NCI-H345 treated with DMSO at 0.1 percent for 48 hours (cell line): ENCODE measurements around the gene B4GALNT3.

Source experiments
- DNase-seq: peaks from one replicate; lab custom pipeline; 2025; ENCODE audit not compliant: unreplicated experiment; lab: John Stamatoyannopoulos, UW

B4GALNT3 gene

GRCh38 chr12:538731-539539, 79.2 kb downstream of the B4GALNT3 start:
- DNase-seq = no peak

GRCh38 chr12:539540-540310, 80.0 kb downstream of the B4GALNT3 start:
- no peak for DNase-seq

- no peak for DNase-seq
These were observed 82.1 kb downstream of the B4GALNT3 start for GRCh38 chr12:541676-542324.

GRCh38 chr12:542395-543113, 82.8 kb downstream of the B4GALNT3 start:
- DNase-seq = no peak

GRCh38 chr12:543114-543451, 83.3 kb downstream of the B4GALNT3 start:
- DNase-seq = no peak

- DNase-seq = no peak
These were observed 84.4 kb downstream of the B4GALNT3 start for GRCh38 chr12:544142-544541.

- no peak for DNase-seq
These were observed 85.3 kb downstream of the B4GALNT3 start for GRCh38 chr12:544941-545635.

- no peak for DNase-seq
These were observed 86.1 kb downstream of the B4GALNT3 start for GRCh38 chr12:545835-546234.

- DNase-seq = no peak
These were observed 86.7 kb downstream of the B4GALNT3 start for GRCh38 chr12:546265-546919.

GRCh38 chr12:546920-547845, 87.4 kb downstream of the B4GALNT3 start:
- DNase-seq = no peak

- DNase-seq = no peak
These were observed 88.2 kb downstream of the B4GALNT3 start for GRCh38 chr12:547883-548470.

- no peak for DNase-seq
These were observed 89.8 kb downstream of the B4GALNT3 start for GRCh38 chr12:549476-550082.

GRCh38 chr12:550473-551260, 90.9 kb downstream of the B4GALNT3 start:
- DNase-seq = no peak

- DNase-seq = no peak
These were observed 92.7 kb downstream of the B4GALNT3 start for GRCh38 chr12:552466-552865.

GRCh38 chr12:553216-554000, 93.7 kb downstream of the B4GALNT3 start:
- no peak for DNase-seq

GRCh38 chr12:554001-554285, 94.2 kb downstream of the B4GALNT3 start:
- DNase-seq = no peak

GRCh38 chr12:556498-556897, 96.8 kb downstream of the B4GALNT3 start:
- no peak for DNase-seq
